DMS114 treated with DMSO at 0.1 percent for 48 hours (cell line): ENCODE data around the gene PLEKHH1.
"Not testable (repeated sequence)": the region's sequence is repeated elsewhere in the genome, so short reads cannot be mapped to it uniquely, and the experiment has no call there.

ENCODE experiments used
- DNase-seq: peaks from one replicate; lab custom pipeline; 2025; ENCODE audit not compliant: unreplicated experiment; lab: John Stamatoyannopoulos, UW

Gene PLEKHH1

DNA sequence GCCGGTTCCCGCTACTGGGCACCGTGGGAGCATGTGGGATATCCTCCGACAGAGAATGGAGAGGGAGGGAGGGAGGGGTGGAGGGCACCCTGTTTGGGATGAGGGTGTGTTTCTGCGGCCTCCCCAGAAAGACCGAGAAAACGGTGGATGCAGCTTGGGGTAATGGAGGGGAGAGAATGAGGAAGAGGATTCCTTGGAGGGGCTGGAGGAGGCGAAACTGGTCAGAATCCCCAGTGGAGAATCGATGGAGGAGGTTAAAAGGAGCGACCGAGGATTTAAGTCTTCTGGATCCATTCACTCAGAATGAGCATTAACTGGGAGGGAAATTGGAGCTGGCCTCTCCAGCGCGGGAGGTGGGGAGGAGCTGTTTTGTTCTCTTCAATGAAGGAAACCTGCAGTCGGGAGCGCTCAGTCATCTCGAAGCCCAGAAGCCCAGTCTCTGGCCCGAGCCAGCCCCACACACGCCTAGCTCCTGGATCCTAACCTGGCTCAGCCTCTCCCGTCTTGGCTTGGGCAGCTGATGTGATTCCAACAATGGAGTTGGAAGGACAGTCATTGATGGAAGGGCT is 87.2 kb downstream of the PLEKHH1 start:
- no peak for DNase-seq

DNA sequence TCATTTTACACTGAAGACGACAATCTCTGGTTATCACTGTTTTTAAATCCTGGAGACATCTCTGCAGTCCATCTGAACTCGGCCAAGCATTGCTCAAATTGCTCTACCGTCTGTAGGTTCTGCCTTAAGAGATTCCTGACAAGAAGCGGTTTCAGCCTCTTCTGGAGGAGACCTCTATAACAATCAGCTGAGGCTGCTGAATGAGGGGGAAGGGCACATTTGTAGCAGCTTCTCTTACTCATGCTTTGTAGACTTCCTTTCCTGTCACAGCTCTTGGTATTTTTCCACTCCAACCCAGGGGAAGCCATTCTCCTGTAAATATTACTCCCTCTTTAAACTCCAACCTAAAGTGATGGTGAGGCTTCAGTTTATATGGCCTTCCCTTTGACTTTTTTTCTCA is 89.6 kb downstream of the PLEKHH1 start:
- no peak for DNase-seq

DNA sequence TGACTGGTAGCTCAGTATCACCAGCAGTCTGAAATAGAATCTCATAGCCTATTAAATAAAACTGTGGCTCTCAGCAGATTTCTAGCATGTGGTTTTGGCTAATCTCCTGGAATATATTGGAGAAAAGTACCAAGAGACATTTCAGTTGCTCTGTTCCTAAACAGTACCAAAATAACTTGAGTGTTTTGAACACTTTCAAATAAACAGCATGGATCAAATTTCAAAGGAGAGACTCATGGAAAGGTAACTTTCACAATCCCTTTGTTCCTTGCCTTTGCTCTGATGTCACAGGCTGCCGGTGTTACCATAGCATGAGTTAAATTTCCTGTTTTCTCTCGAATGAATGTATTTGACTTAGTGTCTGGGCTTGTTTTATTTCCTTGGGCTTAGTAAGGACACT is 90.0 kb downstream of the PLEKHH1 start:
- DNase-seq: no peak

DNA sequence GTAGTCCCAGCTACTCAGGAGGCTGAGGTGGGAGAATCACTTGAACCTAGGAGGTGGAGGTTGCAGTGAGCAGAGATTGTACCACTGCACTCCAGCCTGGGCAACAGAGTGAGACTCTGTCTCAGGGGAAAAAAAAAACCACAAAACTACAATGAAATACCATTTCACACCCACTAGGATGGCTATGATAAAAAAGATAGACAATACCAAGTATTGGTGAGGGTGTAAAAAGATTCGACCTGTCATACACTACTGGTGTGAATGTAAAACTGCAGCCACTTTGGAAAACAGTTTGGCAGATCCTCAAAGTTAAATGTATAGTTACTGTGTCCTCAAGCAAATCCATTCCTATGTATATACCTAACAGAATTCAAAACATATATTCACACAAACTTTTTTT is 93.0 kb downstream of the PLEKHH1 start:
- not testable (repeated sequence) for DNase-seq

DNA sequence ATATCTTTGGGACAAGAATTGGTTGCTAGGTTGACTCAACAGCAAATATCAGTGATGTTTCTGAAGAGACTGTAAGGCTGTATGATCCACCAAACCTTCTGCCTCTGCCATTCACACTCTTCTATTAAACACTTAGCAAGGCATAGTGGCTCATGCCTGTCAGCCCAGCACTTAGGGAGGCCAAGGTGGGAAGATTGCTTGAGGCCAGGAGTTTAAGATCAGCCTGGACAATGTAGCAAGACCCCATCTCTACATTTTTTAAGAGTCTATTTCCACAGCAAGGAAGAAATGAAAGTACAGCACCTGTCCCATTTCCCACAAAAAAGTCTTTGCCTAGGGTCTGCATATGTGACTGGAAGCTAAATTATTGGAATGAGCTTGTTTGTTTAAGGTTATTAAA is 94.4 kb downstream of the PLEKHH1 start:
- no peak for DNase-seq

DNA sequence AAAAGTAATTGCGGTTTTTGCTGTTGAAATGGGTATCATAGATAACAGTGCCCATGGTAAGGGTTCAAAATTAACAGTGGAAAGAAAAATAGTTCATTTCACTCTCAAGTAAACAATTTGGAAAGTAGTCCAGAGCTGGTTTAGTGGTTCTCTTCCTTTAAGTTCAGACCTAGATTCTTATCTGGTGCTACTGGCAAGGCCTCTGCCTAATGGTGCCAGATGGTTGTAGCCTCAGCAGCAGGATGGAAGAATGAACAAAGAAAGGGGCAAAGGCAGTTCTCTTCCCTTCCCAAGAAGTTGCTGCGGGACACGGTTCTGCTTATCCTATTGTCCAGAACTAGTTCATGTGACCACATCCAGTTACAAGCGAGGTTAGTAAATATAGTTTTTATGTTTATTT is 97.1 kb downstream of the PLEKHH1 start:
- no peak for DNase-seq

DNA sequence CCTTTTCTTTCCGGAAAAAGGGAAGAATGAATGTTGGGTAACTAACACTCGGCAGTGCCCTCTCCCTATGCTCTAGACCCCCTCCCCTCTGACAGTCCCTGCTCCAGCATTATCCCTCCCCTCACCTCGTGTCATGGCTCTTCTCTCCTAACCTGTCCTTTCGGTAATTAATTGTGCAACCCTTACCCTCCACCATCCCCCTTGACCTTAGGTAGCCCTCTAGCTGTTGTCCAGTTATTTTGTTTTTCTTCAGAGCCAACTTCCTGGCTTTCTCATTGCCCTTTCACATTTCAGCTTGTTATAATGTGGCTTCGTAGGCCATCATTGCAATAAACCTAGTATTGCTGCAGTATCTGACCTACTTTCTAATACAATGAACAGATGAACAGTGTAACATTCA is 97.8 kb downstream of the PLEKHH1 start:
- DNase-seq: no peak

DNA sequence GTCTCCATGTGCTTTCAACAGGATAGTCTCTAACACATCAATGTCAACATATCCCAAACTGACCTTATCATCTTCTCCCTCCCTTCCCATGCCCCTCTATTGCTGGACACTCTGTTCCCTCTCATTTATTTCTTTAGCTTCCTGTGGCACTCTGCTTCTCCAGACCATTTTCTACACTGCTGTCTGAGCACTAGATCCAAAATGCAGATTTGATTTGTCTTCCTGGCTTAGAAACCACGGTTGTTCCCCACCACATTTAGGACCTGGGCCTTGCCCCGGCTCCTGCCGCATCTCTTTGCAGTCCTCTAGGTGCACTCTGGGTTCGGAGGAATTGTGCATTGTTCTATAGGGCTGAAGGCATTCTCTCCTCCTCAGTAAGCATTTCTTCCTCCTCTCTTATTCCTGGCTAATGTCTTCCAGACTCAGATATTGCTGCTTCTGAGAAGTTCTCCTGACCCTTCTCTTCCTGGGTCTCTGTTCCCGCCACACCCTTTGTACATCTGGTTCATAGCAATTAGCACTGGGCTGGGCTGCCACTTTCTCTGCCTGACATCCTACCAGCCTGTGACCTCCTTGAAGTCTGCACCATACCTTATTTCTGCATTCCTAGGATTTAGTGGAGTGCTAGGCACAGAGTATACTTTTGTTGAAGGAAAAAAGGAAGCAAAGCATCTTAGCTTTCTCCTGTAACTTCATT is 100.5 kb downstream of the PLEKHH1 start:
- no peak for DNase-seq

DNA sequence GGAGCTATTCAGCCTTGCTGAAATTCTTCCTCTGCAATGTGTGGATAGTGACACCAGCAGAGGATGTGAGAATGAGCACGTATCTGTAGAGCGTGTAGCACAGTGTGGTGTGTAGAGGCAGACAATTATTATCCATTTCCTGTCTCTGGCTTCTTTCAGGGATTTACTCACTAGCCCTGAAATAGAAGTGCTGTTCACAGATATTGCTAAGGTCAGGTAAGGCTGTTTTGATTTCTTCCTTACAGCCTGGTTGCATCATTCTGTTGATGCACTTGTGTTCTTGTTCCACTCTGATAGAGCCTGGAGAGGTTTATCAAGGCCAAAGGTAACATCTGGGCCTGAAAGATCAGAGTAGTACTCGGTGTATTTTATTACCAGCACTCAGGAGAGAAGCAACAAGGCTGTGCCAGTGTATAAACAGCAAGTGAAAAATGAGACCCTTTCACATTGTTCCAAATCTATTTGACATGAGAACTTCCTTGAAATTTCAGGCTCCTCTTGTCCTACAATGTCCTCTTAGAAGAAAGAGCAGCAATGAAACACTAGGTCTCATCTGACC is 103.3 kb downstream of the PLEKHH1 start:
- no peak for DNase-seq

DNA sequence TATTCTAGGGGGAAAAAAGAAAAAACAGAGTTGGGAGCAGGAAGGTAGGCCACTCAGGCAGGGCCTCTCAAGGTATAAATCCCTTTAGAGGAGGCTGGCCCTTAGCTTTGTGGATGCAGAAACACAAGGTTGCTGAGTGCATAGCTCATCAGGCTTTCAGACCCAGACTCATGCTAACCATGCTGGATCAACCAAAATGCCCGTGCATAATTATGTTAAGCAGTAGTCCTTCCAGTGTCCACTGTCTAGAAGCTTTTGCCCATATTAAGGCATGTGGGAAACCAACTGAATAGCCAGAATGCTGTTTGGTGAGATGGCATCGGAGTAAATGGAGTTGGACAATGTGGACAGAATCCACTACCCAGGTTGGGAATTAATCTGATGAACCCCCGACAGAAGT is 105.6 kb downstream of the PLEKHH1 start:
- no peak for DNase-seq
